Mesenchymal stem cell (in vitro differentiated cells and primary cell): ENCODE results near the gene POLR3B.

Source experiments
- DNase-seq: peaks from one replicate; pipeline ENCODE4 v3.0.0-alpha.2; 2013
- H2AFZ ChIP-seq: one replicate; pipeline ENCODE4 v1.6.1; 2013; ENCODE audit warnings: low read depth, mild to moderate bottlenecking, control low read depth, inconsistent platforms, low read length, moderate library complexity
- H2AK5ac ChIP-seq: 2 replicates; pipeline ENCODE4 v1.6.1; 2013; ENCODE audit warnings: low read length, moderate library complexity, mild to moderate bottlenecking, inconsistent platforms; ENCODE audit not compliant: severe bottlenecking
- H2BK120ac ChIP-seq: one replicate; pipeline ENCODE4 v1.6.1; 2013; ENCODE audit warnings: low read depth, mild to moderate bottlenecking, inconsistent platforms, low read length, moderate library complexity
- H2BK12ac ChIP-seq, 2 experiments: one replicate each; pipeline ENCODE4 v1.6.1; 2013; ENCODE audit warnings: inconsistent platforms in 2 of 2, low read length in 2 of 2, mild to moderate bottlenecking in 2 of 2, moderate library complexity in 2 of 2, control low read depth in 1 of 2
- H2BK15ac ChIP-seq: one replicate; pipeline ENCODE4 v1.6.1; 2013; ENCODE audit warnings: mild to moderate bottlenecking, low read depth, inconsistent platforms; ENCODE audit not compliant: poor library complexity, severe bottlenecking
- H2BK5ac ChIP-seq: 2 replicates; pipeline ENCODE4 v1.6.1; 2013; ENCODE audit warnings: low read depth, mild to moderate bottlenecking, low read length, control low read depth, inconsistent platforms; ENCODE audit not compliant: poor library complexity, severe bottlenecking
- H3K14ac ChIP-seq, 2 experiments: one replicate each; pipeline ENCODE4 v1.6.1; 2013; ENCODE audit warnings: inconsistent platforms in 2 of 2, low read length in 2 of 2, control low read depth in 1 of 2, mild to moderate bottlenecking in 1 of 2, moderate library complexity in 1 of 2
- H3K18ac ChIP-seq, 2 experiments: one replicate each; pipeline ENCODE4 v1.6.1; 2013; ENCODE audit warnings: inconsistent platforms in 2 of 2, low read length in 2 of 2, control low read depth in 1 of 2, low read depth in 1 of 2, mild to moderate bottlenecking in 1 of 2
- H3K23ac ChIP-seq, 2 experiments: one replicate each; pipeline ENCODE4 v1.6.1; 2013; ENCODE audit warnings: inconsistent platforms in 2 of 2, low read length in 2 of 2, mild to moderate bottlenecking in 2 of 2, moderate library complexity in 2 of 2, control low read depth in 1 of 2
- H3K27ac ChIP-seq: 2 replicates; pipeline ENCODE4 v1.5.1; 2013; ENCODE audit warnings: mild to moderate bottlenecking, moderate library complexity, low read length, control low read depth, inconsistent platforms; ENCODE audit not compliant: poor library complexity, severe bottlenecking
- H3K27me3 ChIP-seq, 2 experiments: 2 replicates each; pipeline versions ENCODE4 v1.6.1 to v1.7.0; 2013; ENCODE audit warnings: low read length in 2 of 2, mild to moderate bottlenecking in 2 of 2, moderate library complexity in 2 of 2, control low read depth in 1 of 2, inconsistent platforms in 1 of 2; ENCODE audit not compliant: control insufficient read depth in 1 of 2, insufficient read depth in 1 of 2
- H3K36me3 ChIP-seq, 2 experiments: 2 replicates each; pipeline versions ENCODE4 v1.6.1 to v1.7.0; 2013; ENCODE audit warnings: low read length in 2 of 2, control low read depth in 1 of 2, inconsistent platforms in 1 of 2, low read depth in 1 of 2, mild to moderate bottlenecking in 1 of 2; ENCODE audit not compliant: insufficient read depth in 2 of 2, control insufficient read depth in 1 of 2
- H3K4ac ChIP-seq, 2 experiments: one replicate each; pipeline ENCODE4 v1.6.1; 2013; ENCODE audit warnings: inconsistent platforms in 2 of 2, low read length in 2 of 2, mild to moderate bottlenecking in 2 of 2, moderate library complexity in 2 of 2, control low read depth in 1 of 2, low read depth in 1 of 2
- H3K4me1 ChIP-seq: 2 replicates; pipeline ENCODE4 v1.6.1; 2013; ENCODE audit warnings: low read depth, low read length, control low read depth; ENCODE audit not compliant: control insufficient read depth, insufficient read depth
- H3K4me2 ChIP-seq: 2 replicates; pipeline ENCODE4 v1.6.1; 2013; ENCODE audit warnings: low read length, mild to moderate bottlenecking, inconsistent platforms; ENCODE audit not compliant: poor library complexity, severe bottlenecking
- H3K4me3 ChIP-seq, 2 experiments: 2 replicates each; pipeline versions ENCODE4 v1.5.1 to v1.7.0; 2013; ENCODE audit warnings: low read length in 2 of 2, mild to moderate bottlenecking in 2 of 2, control low read depth in 1 of 2, low read depth in 1 of 2; ENCODE audit not compliant: insufficient read depth in 1 of 2
- H3K79me1 ChIP-seq: replicated peaks from 2 replicates; pipeline ENCODE4 v1.6.1; 2013; ENCODE audit warnings: mild to moderate bottlenecking, control low read depth, low read length, inconsistent platforms; ENCODE audit not compliant: poor library complexity, severe bottlenecking
- H3K9ac ChIP-seq: 2 replicates; pipeline ENCODE4 v1.7.0; 2013; ENCODE audit warnings: mild to moderate bottlenecking, low read length, moderate library complexity
- H3K9me3 ChIP-seq: 2 replicates; pipeline ENCODE4 v1.7.0; 2013; ENCODE audit warnings: mild to moderate bottlenecking, low read length; ENCODE audit not compliant: control insufficient read depth
- H4K8ac ChIP-seq: one replicate; pipeline ENCODE4 v1.6.1; 2013; ENCODE audit warnings: inconsistent platforms, mild to moderate bottlenecking, low read length, moderate library complexity
- H4K91ac ChIP-seq: one replicate; pipeline ENCODE4 v1.6.1; 2013; ENCODE audit warnings: mild to moderate bottlenecking, low read length, inconsistent platforms
- WGBS: methylation state at CpG from one replicate; pipeline ENCODE4 v1.1.7; 2013; ENCODE audit warnings: mixed read lengths; 5-methylcytosine and 5-hydroxymethylcytosine counted together

The POLR3B gene

DNA sequence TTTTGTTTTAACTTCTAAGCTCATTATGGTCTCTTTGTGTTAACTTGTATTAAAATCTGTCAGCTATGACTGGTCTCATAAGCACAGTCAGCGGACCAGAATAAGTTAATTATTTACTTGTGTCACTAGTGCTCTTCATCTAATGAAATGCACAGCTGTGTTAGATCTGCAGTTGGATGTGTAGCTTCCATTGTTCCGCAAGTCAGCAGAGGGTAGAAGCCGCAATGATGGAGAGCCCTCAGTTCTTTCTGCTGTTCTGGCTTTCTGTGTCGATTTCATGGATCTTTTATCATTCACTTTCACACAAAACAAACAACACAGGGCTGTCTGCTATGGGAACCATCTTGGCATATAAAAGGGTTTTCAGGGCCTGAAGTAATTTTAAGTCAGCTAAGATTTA, 136.0 kb downstream of the POLR3B start:
- Histone ChIP-seq H2BK15ac (no peak overlapping the region), H4K8ac (no peak overlapping the region), H3K79me1 (no peaks in the 10 kb centered on the region), H3K14ac (no peak overlapping the region), H3K4me3 (no peak overlapping the region), H2AFZ (no peak overlapping the region), H3K23ac (no peak overlapping the region), H3K4ac (no peak overlapping the region), H2BK120ac (no peak overlapping the region), H3K18ac (no peak overlapping the region), H3K9me3 (no peaks in the 10 kb centered on the region), H3K4me1 (peaks cover 3% of the 10 kb centered on the region), H2BK5ac (no peak overlapping the region), H3K27ac (peak overlapping the region; percentile 57), H3K4me2 (peak overlapping the region; percentile 45), H3K9ac (no peak overlapping the region), H3K36me3 (peaks cover 3 to 26% of the 10 kb centered on the region in 2 experiments), H3K27me3 (no peaks in the 10 kb centered on the region), H4K91ac (no peak overlapping the region), H2BK12ac (no peak overlapping the region), H2AK5ac (no peak overlapping the region)
- DNase-seq, result no peak
- WGBS, result 96% methylated on average over 4 of the region's 4 CpGs

DNA sequence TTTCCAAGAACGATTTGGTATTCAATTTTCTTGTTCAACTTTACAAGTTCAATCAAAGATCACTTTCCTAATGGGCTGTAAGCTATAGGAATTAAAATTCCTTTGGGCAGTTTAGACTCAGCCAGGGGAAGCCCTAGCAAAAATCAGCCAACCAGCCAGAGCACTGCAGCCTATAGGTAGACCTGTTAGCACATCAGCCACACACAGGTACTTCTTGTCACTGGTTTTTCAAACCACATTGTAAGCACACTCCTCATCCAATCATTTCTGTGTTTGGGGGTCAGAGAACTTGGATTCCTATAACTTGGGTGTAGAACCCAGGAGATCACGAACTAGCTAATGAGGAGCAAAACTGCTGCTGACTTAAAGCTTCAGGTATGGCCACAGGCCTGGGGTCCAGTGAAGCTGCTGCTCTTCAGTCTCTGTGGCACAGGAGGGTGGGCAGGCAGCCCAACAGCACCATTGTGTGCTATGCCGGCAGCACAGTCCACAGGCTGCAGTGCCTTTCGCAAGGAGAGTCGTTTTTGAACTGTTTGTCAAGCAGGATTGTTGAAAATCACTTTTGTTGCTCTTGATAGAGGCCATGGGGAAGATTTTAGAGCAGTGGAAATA, 137.9 kb downstream of the POLR3B start:
- Histone ChIP-seq H3K4ac (no peak overlapping the region), H2BK120ac (no peak overlapping the region), H2AFZ (no peak overlapping the region), H3K27ac (no peak overlapping the region), H4K91ac (no peak overlapping the region), H3K9ac (no peak overlapping the region), H2BK5ac (no peak overlapping the region), H3K23ac (no peak overlapping the region), H3K18ac (no peak overlapping the region), H3K4me1 (peaks cover 3% of the 10 kb centered on the region), H3K36me3 (peaks cover 6 to 41% of the 10 kb centered on the region in 2 experiments), H3K14ac (no peak overlapping the region), H3K4me2 (no peak overlapping the region), H3K4me3 (no peak overlapping the region), H4K8ac (no peak overlapping the region), H3K79me1 (no peaks in the 10 kb centered on the region), H3K9me3 (no peaks in the 10 kb centered on the region), H2BK15ac (no peak overlapping the region), H2BK12ac (no peak overlapping the region), H3K27me3 (no peaks in the 10 kb centered on the region), H2AK5ac (no peak overlapping the region)
- DNase-seq, result no peak
- WGBS, result 100% methylated on average over 4 of the region's 5 CpGs

DNA sequence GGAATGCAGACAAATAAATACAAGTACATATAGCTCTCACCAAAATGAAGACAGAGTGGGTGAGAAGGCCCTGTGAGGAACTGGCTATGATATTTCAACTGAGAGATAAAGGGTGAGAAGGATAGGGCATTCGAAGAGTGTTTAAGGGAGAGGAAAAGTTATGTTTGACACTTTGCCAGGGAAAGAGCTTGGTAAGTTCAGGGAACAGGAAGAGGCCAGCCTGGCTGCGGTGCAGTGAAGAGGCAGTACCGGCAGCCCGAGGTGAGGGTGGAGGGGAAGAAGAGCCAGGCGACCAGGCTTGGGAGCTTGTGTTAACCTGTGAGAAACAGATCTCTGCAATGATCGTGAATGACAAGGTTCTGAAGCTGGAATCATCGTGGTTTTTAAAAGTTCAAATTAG, 140.5 kb downstream of the POLR3B start:
- no peak overlapping the region for H2BK12ac ChIP-seq
- no peak overlapping the region for H3K23ac ChIP-seq
- H2BK15ac ChIP-seq, result no peak overlapping the region
- H3K27me3 ChIP-seq, result no peaks in the 10 kb centered on the region
- peaks cover 3% of the 10 kb centered on the region for H3K4me1 ChIP-seq
- no peak for DNase-seq
- H4K8ac ChIP-seq, result no peak overlapping the region
- H3K4me2 ChIP-seq, result no peak overlapping the region
- H2BK120ac ChIP-seq, result no peak overlapping the region
- no peak overlapping the region for H3K27ac ChIP-seq
- no peaks in the 10 kb centered on the region for H3K9me3 ChIP-seq
- H3K18ac ChIP-seq, result no peak overlapping the region
- peaks cover 9 to 65% of the 10 kb centered on the region in 2 experiments for H3K36me3 ChIP-seq
- H4K91ac ChIP-seq, result no peak overlapping the region
- no peak overlapping the region for H3K9ac ChIP-seq
- no peak overlapping the region for H2BK5ac ChIP-seq
- no peaks in the 10 kb centered on the region for H3K79me1 ChIP-seq
- H3K4me3 ChIP-seq, result no peak overlapping the region
- WGBS, result 97% methylated on average over 6 of the region's 7 CpGs
- H2AFZ ChIP-seq, result no peak overlapping the region
- no peak overlapping the region for H2AK5ac ChIP-seq
- H3K14ac ChIP-seq, result no peak overlapping the region
- no peak overlapping the region for H3K4ac ChIP-seq

DNA sequence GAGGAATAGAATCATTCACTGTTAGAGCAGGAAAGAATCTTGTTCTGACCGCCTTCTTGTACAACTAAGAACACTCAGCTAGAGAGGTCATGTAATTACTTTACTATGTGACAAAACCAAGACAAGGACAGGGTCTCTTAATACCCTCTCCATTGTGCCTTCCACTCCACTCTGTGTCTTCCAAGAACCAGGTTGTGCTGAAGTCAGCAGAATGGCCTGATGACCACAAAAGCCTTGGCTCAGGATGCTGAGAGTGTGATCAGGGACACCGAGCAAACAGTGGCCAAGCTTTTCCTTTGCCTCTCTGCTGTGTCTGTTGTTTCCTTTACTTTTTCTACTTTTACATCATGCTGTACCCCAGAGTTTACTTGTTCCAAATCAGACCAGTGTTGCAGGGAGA, 142.1 kb downstream of the POLR3B start:
- Histone ChIP-seq H3K9me3 (no peaks in the 10 kb centered on the region), H3K23ac (no peak overlapping the region), H3K4me3 (no peak overlapping the region), H3K14ac (no peak overlapping the region), H3K27me3 (no peaks in the 10 kb centered on the region), H2AK5ac (no peak overlapping the region), H3K27ac (no peak overlapping the region), H2BK12ac (no peak overlapping the region), H2BK120ac (no peak overlapping the region), H3K4me2 (no peak overlapping the region), H3K9ac (no peak overlapping the region), H2AFZ (no peak overlapping the region), H4K8ac (no peak overlapping the region), H3K4ac (no peak overlapping the region), H4K91ac (no peak overlapping the region), H3K79me1 (no peaks in the 10 kb centered on the region), H3K4me1 (no peaks in the 10 kb centered on the region), H2BK15ac (no peak overlapping the region), H3K18ac (no peak overlapping the region), H3K36me3 (peaks cover 11 to 77% of the 10 kb centered on the region in 2 experiments), H2BK5ac (no peak overlapping the region)
- DNase-seq, result no peak
- WGBS, result 100% methylated on average over 2 of the region's 2 CpGs
